Measurements from ENCODE around the gene FARSB. TPM values are rescaled to one million over a fixed set of nuclear protein-coding genes. Genes with fewer than 3 reads are reported as not detected.
"Not testable (repeated sequence)": the region's sequence is repeated elsewhere in the genome, so short reads cannot be mapped to it uniquely, and the experiment has no call there.

The FARSB gene
- 47.7 and 49.8 TPM in 2 replicates for total RNA-seq

DNA sequence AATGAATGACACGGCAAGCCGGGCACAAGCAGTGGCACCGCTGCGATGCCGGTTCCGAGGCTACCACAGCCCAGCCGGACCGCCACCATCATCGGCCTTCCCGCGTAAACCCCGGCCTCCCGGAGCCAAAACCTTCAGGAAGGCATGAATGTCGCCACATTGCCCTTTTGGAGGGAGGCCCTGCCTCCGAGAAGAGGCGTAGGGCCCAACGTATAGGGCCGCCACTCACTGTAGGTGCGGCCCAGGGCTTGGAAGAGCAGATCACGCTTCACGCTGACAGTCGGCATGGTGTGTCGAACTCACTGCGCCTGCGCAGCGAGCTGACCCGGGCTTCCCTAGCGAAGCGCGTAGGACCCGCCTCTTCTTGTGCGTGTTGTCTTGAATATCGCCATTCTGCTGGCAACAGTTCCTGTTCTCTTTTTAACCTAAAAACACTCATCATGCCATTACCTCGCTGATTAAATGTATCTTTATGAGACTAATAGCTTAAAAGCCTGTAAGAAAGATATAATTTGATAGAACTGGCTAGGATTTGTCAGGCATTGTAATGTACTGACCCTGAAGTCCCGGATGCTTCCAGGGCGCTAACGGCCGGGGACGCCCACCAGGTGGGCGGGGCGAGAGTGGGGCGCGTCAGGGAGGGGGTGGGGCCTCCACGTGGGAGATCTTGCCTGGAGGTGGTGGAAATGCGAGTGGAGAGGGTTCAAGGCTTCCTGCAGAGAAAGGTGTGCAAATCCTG, at the start of gene FARSB:
FARSB (minus strand) TSS at position 306 of the 739 bp plus-strand sequence; CDS start at position 287, 19 bp downstream.
- peaks cover 38% of the 10 kb centered on the region for H3K4me1 Mint-ChIP-seq (ENCODE audit: low read depth)
- H3K27me3 Mint-ChIP-seq (ENCODE audit: low read depth): no peaks in the 10 kb centered on the region
- no peaks in the 10 kb centered on the region for H3K9me3 Mint-ChIP-seq
- H3K27ac Mint-ChIP-seq: peak within 1 kb of the TSS; percentile 93
- peak; percentile 92 for DNase-seq (ENCODE audit: low spot score)
- H3K36me3 Mint-ChIP-seq (ENCODE audit: low read depth): peaks cover 17% of the 10 kb centered on the region
- peak within 1 kb of the TSS; percentile 98 for H3K4me3 Mint-ChIP-seq (ENCODE audit: low read depth)
- intact Hi-C loops (cut with micrococcal nuclease): loop anchor here (2.0 to 10.0 kb wide), 3 partner anchors 231 to 1299 kb away; partner anchors contain the start of genes MRPL44 and SGPP2

- no peaks in the 10 kb centered on the region for H3K9me3 Mint-ChIP-seq
- no peaks in the 10 kb centered on the region for H3K36me3 Mint-ChIP-seq (ENCODE audit: low read depth)
- intact Hi-C loops (cut with micrococcal nuclease): loop anchor here (5.0 kb wide), 1 partner anchor 83 kb away; no protein-coding TSS in a partner anchor
- H3K27ac Mint-ChIP-seq: no peak overlapping the region
- peaks cover 35% of the 10 kb centered on the region for H3K27me3 Mint-ChIP-seq (ENCODE audit: low read depth)
- no peak overlapping the region for H3K4me3 Mint-ChIP-seq (ENCODE audit: low read depth)
- H3K4me1 Mint-ChIP-seq (ENCODE audit: low read depth): peaks cover 26% of the 10 kb centered on the region
- DNase-seq (ENCODE audit: low spot score): no peak
Observed at GRCh38 chr2:222703886-222704285, 48.0 kb upstream of the FARSB start.

DNA sequence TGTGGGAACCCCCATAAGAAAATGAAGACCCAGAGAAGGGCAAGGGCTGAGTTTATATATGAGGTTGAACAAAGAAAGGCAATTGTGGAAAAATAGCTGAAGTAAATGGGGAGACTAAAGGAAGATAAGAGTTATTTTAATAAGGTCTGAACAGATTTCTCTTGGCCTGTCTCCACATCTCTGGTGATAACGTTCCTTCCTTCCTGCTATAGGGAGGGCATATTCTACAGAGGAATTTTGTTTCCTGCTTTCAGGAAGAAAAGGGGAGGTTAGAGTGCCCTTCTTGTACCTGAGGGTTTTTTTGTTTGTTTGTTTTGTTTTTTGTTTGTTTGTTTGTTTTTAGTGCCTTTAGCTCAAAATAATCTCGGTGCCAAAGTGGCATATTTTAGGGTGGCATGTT, 47.2 kb upstream of the FARSB start:
- H3K9me3 Mint-ChIP-seq: no peaks in the 10 kb centered on the region
- H3K4me1 Mint-ChIP-seq (ENCODE audit: low read depth): peaks cover 24% of the 10 kb centered on the region
- H3K27me3 Mint-ChIP-seq (ENCODE audit: low read depth): peaks cover 37% of the 10 kb centered on the region

GRCh38 chr2:222701721-222702131, 45.8 kb upstream of the FARSB start:
- DNase-seq (ENCODE audit: low spot score): peak; percentile 14
- no peaks in the 10 kb centered on the region for H3K9me3 Mint-ChIP-seq
- peak overlapping the region; percentile 11 for H3K4me3 Mint-ChIP-seq (ENCODE audit: low read depth)
- H3K4me1 Mint-ChIP-seq (ENCODE audit: low read depth): peaks cover 16% of the 10 kb centered on the region
- H3K27me3 Mint-ChIP-seq (ENCODE audit: low read depth): peaks cover 36% of the 10 kb centered on the region
- intact Hi-C loops (cut with micrococcal nuclease): loop anchor here (5.0 kb wide), 1 partner anchor 86 kb away; no protein-coding TSS in a partner anchor
- no peak overlapping the region for H3K27ac Mint-ChIP-seq
- H3K36me3 Mint-ChIP-seq (ENCODE audit: low read depth): no peaks in the 10 kb centered on the region

More for the DNA sequence above, 47.2 kb upstream of the FARSB start:
- Mint-ChIP-seq H3K36me3 (ENCODE audit: low read depth) (no peaks in the 10 kb centered on the region), H3K27ac (no peak overlapping the region), H3K4me3 (ENCODE audit: low read depth) (no peak overlapping the region)
- DNase-seq (ENCODE audit: low spot score): no peak
- intact Hi-C loops (cut with micrococcal nuclease): loop anchor here (5.0 kb wide), 1 partner anchor 84 kb away; no protein-coding TSS in a partner anchor

DNA sequence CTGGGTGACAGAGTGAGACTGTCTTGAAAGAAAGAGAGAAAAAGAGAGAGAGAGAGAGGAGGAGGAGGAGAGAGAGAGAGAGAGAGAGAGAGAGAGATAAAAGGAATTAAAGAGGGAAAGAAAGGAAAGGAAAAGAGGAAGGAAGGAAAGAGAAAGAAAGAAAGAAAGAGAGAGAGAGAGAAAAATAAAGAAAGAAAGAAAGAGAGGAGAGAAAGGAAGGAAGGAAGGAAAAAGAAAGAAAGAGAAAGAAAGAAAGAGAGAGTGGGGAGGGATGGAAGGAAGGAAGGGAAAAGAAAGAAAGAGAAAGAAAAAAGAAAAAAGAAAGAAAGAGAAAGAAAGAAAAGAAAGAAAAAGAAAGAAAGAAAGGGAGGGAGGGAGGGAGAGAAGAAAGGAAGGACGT, 45.3 kb upstream of the FARSB start:
- Mint-ChIP-seq H3K4me3 (ENCODE audit: low read depth) (peak overlapping the region; percentile 61), H3K4me1 (ENCODE audit: low read depth) (peaks cover 16% of the 10 kb centered on the region), H3K27me3 (ENCODE audit: low read depth) (peaks cover 38% of the 10 kb centered on the region), H3K27ac (no peak overlapping the region), H3K9me3 (no peaks in the 10 kb centered on the region), H3K36me3 (ENCODE audit: low read depth) (no peaks in the 10 kb centered on the region)
- DNase-seq (ENCODE audit: low spot score): no peak
- intact Hi-C loops (cut with micrococcal nuclease): loop anchor here (5.0 kb wide), 1 partner anchor 86 kb away; no protein-coding TSS in a partner anchor

GRCh38 chr2:222698276-222698675, 42.4 kb upstream of the FARSB start:
- intact Hi-C loops (cut with micrococcal nuclease): no loop called here
- Mint-ChIP-seq H3K4me3 (ENCODE audit: low read depth) (no peak overlapping the region), H3K4me1 (ENCODE audit: low read depth) (peaks cover 19% of the 10 kb centered on the region), H3K9me3 (no peaks in the 10 kb centered on the region), H3K36me3 (ENCODE audit: low read depth) (no peaks in the 10 kb centered on the region), H3K27ac (no peak overlapping the region), H3K27me3 (ENCODE audit: low read depth) (peaks cover 38% of the 10 kb centered on the region)
- DNase-seq (ENCODE audit: low spot score): no peak

DNA sequence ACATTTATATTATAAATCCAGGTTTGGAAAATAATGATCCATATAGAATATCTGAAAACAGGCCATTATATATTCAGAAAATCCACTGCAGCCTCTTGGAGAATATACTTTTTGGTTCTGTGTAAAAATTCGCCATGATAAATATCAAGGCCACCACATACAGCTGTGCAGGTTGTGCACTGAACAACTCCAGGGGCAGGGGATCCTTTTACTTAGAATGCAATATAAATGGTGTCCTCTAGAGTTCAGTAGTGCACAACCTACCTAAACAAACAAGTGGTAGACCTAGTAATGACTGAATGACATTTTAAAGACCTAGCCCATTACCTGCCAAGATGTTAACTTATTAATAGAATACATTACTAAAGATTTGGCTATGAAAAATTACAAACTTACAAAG, 37.9 kb upstream of the FARSB start:
- no peak overlapping the region for H3K27ac Mint-ChIP-seq
- peaks cover 16% of the 10 kb centered on the region for H3K27me3 Mint-ChIP-seq (ENCODE audit: low read depth)
- H3K4me3 Mint-ChIP-seq (ENCODE audit: low read depth): no peak overlapping the region
- intact Hi-C loops (cut with micrococcal nuclease): no loop called here
- H3K36me3 Mint-ChIP-seq (ENCODE audit: low read depth): no peaks in the 10 kb centered on the region
- H3K9me3 Mint-ChIP-seq: no peaks in the 10 kb centered on the region
- DNase-seq (ENCODE audit: low spot score): no peak
- H3K4me1 Mint-ChIP-seq (ENCODE audit: low read depth): peaks cover 13% of the 10 kb centered on the region

DNA sequence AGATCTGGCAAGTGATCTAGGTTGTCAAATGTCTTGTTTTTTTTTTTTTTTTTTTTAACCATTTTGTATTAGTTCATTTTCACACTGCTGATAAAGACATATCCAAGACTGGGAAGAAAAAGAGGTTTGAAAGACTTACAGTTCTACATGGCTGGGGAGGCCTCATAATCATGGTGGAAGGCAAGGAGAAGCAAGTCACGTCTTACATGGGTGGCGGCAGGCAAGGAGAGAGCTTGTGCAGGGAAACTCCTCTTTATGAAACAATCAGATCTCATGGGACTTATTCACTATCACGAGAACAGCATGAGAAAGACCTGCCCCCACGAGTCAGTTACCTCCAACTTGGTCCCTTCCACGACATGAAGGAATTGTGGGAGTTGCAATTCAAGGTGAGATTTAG, 37.5 kb upstream of the FARSB start:
- H3K9me3 Mint-ChIP-seq; H3K27ac Mint-ChIP-seq; intact Hi-C loops (cut with micrococcal nuclease); H3K36me3 Mint-ChIP-seq (ENCODE audit: low read depth); H3K4me3 Mint-ChIP-seq (ENCODE audit: low read depth); DNase-seq (ENCODE audit: low spot score): not testable (repeated sequence)
- H3K27me3 Mint-ChIP-seq (ENCODE audit: low read depth): peaks cover 14% of the 10 kb centered on the region
- H3K4me1 Mint-ChIP-seq (ENCODE audit: low read depth): peaks cover 13% of the 10 kb centered on the region

DNA sequence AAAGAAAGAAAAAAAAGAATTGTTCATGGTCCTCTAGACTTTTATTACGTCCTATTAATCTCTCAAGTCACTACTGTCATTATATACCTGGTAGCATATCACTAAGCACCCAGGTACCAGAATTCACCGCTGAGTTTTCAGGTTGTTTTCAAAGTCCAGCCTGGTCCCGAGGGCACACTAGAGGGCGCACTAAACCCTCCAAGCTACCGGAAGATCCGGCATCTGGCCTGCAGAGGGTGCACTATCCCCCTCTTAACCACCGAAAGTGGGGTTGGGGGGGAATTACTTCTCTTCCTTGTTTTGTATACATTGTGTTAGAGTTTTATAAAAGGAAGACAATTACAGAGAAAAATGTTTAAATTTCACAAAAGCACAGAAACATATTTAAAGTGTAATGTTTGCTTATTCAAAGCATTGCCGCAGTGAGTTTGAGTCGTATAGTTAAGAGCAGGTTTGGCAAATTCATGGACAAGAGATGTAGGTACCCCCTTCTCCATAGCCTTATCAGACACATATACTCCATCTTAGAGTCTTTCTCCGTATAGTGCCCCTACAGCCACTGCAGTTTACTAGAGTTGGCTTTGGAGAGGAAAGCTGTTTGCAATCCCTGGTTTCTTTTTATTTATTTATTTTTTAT, 34.8 kb upstream of the FARSB start:
- Mint-ChIP-seq H3K27ac (no peak overlapping the region), H3K36me3 (ENCODE audit: low read depth) (no peaks in the 10 kb centered on the region), H3K27me3 (ENCODE audit: low read depth) (peaks cover 15% of the 10 kb centered on the region), H3K4me3 (ENCODE audit: low read depth) (no peak overlapping the region), H3K9me3 (no peaks in the 10 kb centered on the region), H3K4me1 (ENCODE audit: low read depth) (peaks cover 20% of the 10 kb centered on the region)
- intact Hi-C loops (cut with micrococcal nuclease): loop anchor here (1.0 to 2.0 kb wide), 2 partner anchors 213 to 248 kb away; no protein-coding TSS in a partner anchor
- peak; percentile 61 for DNase-seq (ENCODE audit: low spot score)

GRCh38 chr2:222689322-222689721, 33.4 kb upstream of the FARSB start:
- Mint-ChIP-seq H3K27ac (no peak overlapping the region), H3K4me1 (ENCODE audit: low read depth) (peaks cover 17% of the 10 kb centered on the region), H3K27me3 (ENCODE audit: low read depth) (peaks cover 13% of the 10 kb centered on the region), H3K9me3 (no peaks in the 10 kb centered on the region), H3K4me3 (ENCODE audit: low read depth) (no peak overlapping the region), H3K36me3 (ENCODE audit: low read depth) (no peaks in the 10 kb centered on the region)
- intact Hi-C loops (cut with micrococcal nuclease): no loop called here
- no peak for DNase-seq (ENCODE audit: low spot score)

GRCh38 chr2:222688917-222689316, 33.0 kb upstream of the FARSB start:
- Mint-ChIP-seq H3K27ac (no peak overlapping the region), H3K9me3 (no peaks in the 10 kb centered on the region), H3K4me1 (ENCODE audit: low read depth) (peaks cover 17% of the 10 kb centered on the region), H3K36me3 (ENCODE audit: low read depth) (no peaks in the 10 kb centered on the region), H3K4me3 (ENCODE audit: low read depth) (no peak overlapping the region), H3K27me3 (ENCODE audit: low read depth) (peaks cover 11% of the 10 kb centered on the region)
- intact Hi-C loops (cut with micrococcal nuclease): no loop called here
- DNase-seq (ENCODE audit: low spot score): no peak

GRCh38 chr2:222686086-222686750, 30.3 kb upstream of the FARSB start:
- Mint-ChIP-seq H3K36me3 (ENCODE audit: low read depth) (no peaks in the 10 kb centered on the region), H3K9me3 (no peaks in the 10 kb centered on the region), H3K4me1 (ENCODE audit: low read depth) (peaks cover 17% of the 10 kb centered on the region), H3K27ac (no peak overlapping the region), H3K27me3 (ENCODE audit: low read depth) (peaks cover 28% of the 10 kb centered on the region), H3K4me3 (ENCODE audit: low read depth) (no peak overlapping the region)
- intact Hi-C loops (cut with micrococcal nuclease): no loop called here
- DNase-seq (ENCODE audit: low spot score): no peak
